ENCODE data around the gene BEAN1.

DNA sequence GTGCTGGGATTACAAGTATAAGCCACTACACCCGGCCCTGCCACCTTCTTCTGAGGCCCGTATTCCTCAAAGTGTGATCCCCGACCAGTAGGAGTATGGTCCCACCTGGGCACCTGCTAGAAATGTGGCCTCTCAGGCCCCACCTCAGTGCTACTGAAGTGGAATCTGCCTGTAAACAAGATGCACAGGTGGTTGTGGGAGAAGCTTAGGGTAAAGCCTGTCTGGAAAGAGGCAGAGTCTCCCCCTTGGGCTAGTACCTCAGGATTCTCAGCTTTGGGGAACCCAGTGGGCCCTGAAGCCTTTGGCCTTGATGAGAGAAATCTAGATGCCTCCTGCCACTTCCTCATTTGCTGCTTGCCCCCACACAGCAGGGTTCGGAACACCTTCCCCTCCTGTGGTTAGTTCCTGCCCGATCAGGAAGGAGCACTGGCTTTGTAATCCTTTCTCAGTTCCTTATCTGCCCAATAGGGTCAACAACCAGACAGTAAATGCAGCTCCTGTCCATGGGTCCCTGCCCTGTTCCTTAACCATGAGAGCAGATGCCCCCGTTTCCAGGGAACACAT lies 97.6 kb downstream of the BEAN1 start:
- TF ChIP-seq CTCF (IDR thresholded peaks at IDR 0.05; ENCODE audit: poor library complexity, severe bottlenecking) (no peak), POLR2AphosphoS5 (IDR thresholded peaks at IDR 0.05) (no peak), TAF1 (IDR thresholded peaks at IDR 0.05; ENCODE audit: low read depth) (no peak), MXI1 (conservative IDR thresholded peaks at IDR 0.05; ENCODE audit: poor library complexity, severe bottlenecking) (no peak), EZH2 (IDR thresholded peaks at IDR 0.05; ENCODE audit: borderline replicate concordance, insufficient read depth, low read length, poor library complexity, severe bottlenecking) (no peak), EP300 (conservative IDR thresholded peaks at IDR 0.05; ENCODE audit: poor library complexity, severe bottlenecking) (no peak), RAD21 (conservative IDR thresholded peaks at IDR 0.05) (no peak), SMC3 (conservative IDR thresholded peaks at IDR 0.05; ENCODE audit: poor library complexity) (no peak)
- TF ChIP-seq, protein P1, sequence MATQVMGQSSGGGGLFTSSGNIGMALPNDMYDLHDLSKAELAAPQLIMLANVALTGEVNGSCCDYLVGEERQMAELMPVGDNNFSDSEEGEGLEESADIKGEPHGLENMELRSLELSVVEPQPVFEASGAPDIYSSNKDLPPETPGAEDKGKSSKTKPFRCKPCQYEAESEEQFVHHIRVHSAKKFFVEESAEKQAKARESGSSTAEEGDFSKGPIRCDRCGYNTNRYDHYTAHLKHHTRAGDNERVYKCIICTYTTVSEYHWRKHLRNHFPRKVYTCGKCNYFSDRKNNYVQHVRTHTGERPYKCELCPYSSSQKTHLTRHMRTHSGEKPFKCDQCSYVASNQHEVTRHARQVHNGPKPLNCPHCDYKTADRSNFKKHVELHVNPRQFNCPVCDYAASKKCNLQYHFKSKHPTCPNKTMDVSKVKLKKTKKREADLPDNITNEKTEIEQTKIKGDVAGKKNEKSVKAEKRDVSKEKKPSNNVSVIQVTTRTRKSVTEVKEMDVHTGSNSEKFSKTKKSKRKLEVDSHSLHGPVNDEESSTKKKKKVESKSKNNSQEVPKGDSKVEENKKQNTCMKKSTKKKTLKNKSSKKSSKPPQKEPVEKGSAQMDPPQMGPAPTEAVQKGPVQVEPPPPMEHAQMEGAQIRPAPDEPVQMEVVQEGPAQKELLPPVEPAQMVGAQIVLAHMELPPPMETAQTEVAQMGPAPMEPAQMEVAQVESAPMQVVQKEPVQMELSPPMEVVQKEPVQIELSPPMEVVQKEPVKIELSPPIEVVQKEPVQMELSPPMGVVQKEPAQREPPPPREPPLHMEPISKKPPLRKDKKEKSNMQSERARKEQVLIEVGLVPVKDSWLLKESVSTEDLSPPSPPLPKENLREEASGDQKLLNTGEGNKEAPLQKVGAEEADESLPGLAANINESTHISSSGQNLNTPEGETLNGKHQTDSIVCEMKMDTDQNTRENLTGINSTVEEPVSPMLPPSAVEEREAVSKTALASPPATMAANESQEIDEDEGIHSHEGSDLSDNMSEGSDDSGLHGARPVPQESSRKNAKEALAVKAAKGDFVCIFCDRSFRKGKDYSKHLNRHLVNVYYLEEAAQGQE (IDR thresholded peaks at IDR 0.05; ENCODE audit: borderline replicate concordance) = no peak
